SIG-M5 (cell line): ENCODE measurements around the gene TSPO.
"Not testable (repeated sequence)": the region's sequence is repeated elsewhere in the genome, so short reads cannot be mapped to it uniquely, and the experiment has no call there.

ENCODE experiments used
- DNase-seq: peaks from one replicate; lab custom pipeline; 2025; lab: John Stamatoyannopoulos, UW

Gene TSPO

DNA sequence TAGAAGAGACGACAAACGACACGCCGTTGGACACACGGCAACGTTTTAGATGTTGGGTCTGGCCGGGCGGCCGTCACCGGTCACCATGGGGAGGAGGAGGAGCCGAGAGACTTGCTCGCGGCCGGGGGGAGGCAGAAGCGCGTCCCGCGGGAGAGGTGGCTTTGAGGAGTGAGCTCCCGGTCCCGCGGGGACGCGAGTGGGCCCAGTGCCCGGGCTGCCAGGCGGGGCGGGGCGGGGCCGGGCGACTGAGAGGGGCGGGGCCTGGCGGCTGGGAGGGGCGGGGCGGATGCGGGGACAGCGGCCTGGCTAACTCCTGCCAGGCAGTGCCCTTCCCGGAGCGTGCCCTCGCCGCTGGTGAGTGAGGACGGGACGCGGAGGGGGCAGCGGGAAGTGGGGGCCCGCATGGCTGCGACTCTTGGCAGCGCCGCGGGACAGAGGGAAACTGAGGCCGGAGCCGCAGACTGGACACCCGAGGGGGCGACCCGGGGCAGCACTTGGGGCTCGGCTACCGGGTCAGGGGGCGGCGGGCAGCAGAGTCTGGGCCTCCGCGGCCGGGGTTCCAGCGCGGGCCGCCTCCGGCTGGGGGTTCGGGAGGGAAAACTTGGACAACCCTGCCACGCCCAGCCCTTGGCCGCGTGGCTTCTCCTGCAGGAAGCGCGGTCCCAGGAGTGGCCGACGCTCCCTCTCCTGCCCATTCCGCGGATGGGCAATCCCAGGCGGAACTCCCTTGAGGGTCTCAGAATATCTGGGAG is at the start of gene TSPO:
TSS of gene TSPO (plus strand) at position 309 of the 752 bp plus-strand sequence. CDS start 7,680 bp downstream, outside the sequence.
- DNase-seq: no peak

GRCh38 chr22:43104056-43104625 is 47.2 kb upstream of the TSPO start:
- not testable (repeated sequence) for DNase-seq

GRCh38 chr22:43104950-43105349 is 46.4 kb upstream of the TSPO start:
- DNase-seq: not testable (repeated sequence)

DNA sequence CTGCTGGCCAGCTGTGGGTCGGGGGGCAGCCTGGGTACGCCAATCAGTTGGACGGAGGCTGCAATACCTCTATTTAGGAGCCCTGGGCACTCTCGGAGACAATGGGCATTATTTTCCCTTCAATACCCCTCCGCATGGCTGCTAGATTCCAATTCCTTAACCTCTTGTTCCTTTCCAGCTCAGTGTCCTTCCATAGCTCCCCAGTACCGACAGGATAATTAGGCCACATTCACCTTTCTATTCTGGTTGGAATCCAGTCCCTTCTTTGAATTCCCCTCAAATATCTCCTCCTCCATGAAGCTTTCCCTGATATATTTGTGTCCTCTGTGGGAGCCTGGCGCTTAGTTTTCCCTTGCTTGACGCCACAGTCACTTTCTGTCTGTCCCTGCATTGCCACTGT is 45.1 kb upstream of the TSPO start:
- no peak for DNase-seq

GRCh38 chr22:43109511-43109910 is 41.8 kb upstream of the TSPO start:
- no peak for DNase-seq

DNA sequence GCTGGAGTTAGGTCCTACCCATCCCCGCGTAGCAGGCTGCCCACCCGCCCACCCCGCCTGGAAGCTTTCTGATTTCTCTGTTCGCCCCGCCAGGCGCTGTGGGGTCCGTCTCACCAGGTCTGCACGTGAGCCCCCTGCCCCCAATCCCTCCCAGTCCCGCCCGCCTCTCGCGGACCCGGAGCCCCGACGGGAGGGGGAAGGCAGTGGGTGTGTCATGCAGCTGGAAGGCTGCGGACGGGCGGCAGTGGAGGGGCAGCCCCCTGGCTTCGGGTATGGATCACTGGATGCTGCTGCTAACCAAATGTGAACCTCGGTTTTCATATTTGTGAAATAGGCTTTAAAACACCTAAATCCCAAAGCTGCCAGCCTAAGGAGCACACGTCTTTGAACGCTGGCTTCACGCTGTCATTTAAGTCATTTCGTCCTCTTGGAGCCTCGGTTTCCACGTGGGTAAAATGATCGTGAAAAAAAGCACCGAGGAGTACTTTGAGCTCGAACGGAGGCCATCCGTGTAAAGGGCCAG is 41.4 kb upstream of the TSPO start:
- no peak for DNase-seq

- no peak for DNase-seq
These were observed 40.9 kb upstream of the TSPO start, which contains the start of gene BIK for GRCh38 chr22:43110444-43110926. BIK (plus strand) TSS chr22:43110750; CDS start chr22:43124023, 13,273 bp downstream.

DNA sequence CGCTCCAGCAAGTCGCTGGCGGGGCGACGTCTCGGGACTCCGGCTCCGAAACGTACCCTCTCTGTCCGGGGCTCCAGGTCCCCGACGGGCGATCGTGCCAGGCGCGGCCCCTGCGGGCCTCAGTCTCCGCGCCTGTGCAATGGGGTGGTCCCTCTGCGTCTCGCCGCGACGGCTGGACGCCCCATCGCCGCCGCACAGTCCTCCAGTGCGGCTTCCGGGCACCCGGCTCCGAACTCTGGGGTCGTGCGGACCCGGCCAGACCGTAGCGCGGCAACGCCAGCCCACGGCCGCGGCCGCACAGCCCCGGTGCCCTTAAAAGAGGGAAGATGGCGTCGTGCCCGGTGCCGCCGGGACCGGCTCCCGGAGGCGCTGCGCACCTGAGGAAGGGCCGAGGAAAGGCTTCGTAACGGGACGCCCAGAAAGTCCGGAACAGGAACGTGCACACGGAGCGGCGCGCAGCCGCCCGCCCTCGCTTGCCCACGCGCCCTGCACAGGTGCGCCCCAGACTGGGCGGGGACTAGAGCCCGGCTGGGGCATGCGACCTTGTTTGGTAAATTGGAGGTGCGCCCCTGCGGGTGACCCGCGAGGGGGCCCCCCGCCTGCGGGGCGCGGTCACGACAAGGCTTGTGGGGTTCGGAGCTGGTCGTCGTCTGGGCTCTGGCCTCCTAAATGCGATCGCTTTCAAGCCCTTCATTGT is 40.3 kb upstream of the TSPO start:
- DNase-seq: no peak

GRCh38 chr22:43113526-43114251 is 37.7 kb upstream of the TSPO start:
- DNase-seq: no peak

GRCh38 chr22:43114958-43115357 is 36.4 kb upstream of the TSPO start:
- no peak for DNase-seq

GRCh38 chr22:43116932-43117331 is 34.4 kb upstream of the TSPO start:
- DNase-seq: no peak

GRCh38 chr22:43118024-43118849 is 33.1 kb upstream of the TSPO start:
- no peak for DNase-seq

DNA sequence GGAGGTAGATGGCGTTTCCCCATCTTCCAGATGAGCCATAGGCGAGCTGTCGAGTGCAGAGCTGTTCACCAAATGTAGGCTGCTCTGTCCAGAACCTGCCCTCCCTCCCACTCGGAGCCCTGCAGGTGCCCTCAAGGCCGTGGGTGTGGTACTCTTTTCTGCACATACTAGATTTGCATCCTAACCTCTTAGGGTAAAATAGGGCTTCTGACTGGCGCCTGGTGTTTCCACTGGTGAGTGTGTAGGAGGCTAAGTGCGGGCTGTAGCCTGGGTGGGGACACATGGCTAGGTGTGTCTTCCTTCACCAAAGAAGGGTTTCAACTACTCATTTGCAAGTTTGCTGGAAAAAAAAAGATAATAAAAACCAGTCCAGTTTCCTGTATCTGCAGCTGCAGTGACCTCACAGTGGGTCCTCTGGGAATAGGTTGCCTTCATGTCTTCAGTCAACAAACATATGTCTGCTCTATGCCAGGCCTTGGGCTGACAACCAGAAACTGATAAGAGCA is 32.4 kb upstream of the TSPO start:
- DNase-seq: no peak

DNA sequence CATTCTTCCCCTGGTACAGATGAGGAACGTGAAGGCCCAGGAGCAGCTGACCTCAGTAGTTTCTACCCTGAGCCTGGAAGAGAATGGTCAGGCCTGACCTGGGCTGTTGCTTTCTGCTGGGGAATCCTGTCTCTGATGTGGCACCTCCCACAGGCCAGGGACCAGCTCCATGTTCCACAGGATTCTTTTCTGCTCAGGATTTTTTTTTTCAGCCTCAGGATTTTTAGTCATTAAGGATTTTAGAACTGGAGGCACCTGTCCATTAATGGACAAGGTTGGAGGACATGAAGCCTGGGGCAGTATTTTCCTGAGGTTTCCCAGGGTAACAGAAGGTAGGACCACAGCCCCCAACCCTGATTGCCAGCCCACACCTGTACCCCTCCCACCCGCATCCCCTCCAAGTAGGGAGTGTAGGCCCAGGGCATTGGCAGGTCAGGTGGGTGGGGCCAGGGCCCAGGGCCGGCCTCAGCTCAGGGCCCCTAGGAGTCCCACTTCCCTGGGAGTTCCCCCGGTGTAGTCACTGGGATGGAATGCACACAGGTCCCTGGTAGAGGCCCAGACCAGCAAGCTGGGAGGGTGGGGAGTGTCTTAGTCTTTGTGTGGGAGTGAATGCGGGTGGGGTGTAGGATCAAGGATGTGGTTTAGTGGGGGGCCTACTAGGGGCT is 24.7 kb upstream of the TSPO start:
- DNase-seq: no peak

DNA sequence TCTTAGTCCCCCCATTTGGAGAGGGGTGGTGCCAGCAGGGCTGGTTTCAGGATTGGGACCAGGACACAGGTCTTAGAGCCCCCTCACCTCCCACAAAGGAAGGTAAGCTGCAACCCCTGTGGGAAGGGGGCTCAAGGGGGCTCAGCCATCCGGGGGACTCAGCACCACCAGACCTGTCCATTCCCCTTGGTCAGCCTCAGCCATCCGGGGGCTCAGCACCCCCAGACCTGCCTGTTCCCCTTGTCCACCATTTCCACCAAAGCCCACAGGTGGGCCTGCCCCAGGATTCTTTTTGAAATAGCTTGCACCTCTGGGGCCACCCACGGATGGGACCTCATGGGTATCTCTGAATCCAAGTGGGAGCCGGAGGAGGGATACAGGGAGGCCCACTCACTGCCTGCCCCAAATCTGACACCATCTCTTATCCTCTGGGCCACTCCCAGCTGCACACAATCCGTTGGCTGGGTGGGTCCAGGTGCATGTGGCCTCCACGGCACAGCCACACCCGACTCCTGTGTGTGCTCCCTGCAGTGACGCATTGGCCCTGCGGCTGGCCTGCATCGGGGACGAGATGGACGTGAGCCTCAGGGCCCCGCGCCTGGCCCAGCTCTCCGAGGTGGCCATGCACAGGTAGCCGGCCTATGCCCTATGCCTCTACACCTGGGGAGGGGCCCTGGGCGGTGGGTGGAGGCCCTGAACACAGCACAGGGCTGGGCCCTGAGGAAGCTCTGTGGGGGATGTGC is 24.0 kb upstream of the TSPO start:
- no peak for DNase-seq

- no peak for DNase-seq
These were observed 23.2 kb upstream of the TSPO start for GRCh38 chr22:43128116-43128515.

GRCh38 chr22:43128928-43129424 is 22.4 kb upstream of the TSPO start:
- DNase-seq: no peak

GRCh38 chr22:43129426-43130425 is 21.6 kb upstream of the TSPO start:
- DNase-seq: no peak
